Activated CD8-positive, alpha-beta T cell treated with anti-CD3 and anti-CD28 coated beads for 36 hours (primary cell): ENCODE measurements around the gene TTC23L. TPM values are rescaled to one million over a fixed set of nuclear protein-coding genes. Genes with fewer than 3 reads are reported as not detected.

ENCODE experiments used
- ATAC-seq: fragments of 200-7000 bp; cut with Tn5 transposase; one replicate; pipeline ENCODE4 v1.10.0; 2021; ENCODE audit warnings: mild to moderate bottlenecking, moderate library complexity
- CTCF ChIA-PET: fragments of 350-600 bp; sonication (Branson Sonifier 250); formaldehyde crosslinking; loops from one replicate; lab custom pipeline; 2021; ENCODE audit warnings: antibody characterized with exemption; lab: Charles Lee
- POLR2A ChIA-PET: fragments of 350-600 bp; sonication (Branson Sonifier 250); formaldehyde crosslinking; loops from one replicate; lab custom pipeline; 2021; ENCODE audit warnings: antibody characterized with exemption; lab: Charles Lee
- DNase-seq: peaks from one replicate; pipeline ENCODE4 v3.0.0-alpha.2; 2020
- H3K27ac Mint-ChIP-seq: one replicate; pipeline ENCODE4 v1.8.0; 2021; ENCODE audit warnings: mild to moderate bottlenecking, mixed read lengths
- H3K27me3 Mint-ChIP-seq: one replicate; pipeline ENCODE4 v1.8.0; 2021; ENCODE audit warnings: mixed read lengths
- H3K36me3 Mint-ChIP-seq: one replicate; pipeline ENCODE4 v1.8.0; 2021; ENCODE audit warnings: low read depth, mixed read lengths
- H3K4me1 Mint-ChIP-seq: one replicate; pipeline ENCODE4 v1.8.0; 2021; ENCODE audit warnings: low read depth, mixed read lengths
- H3K4me3 Mint-ChIP-seq: one replicate; pipeline ENCODE4 v1.8.0; 2021; ENCODE audit warnings: mild to moderate bottlenecking, moderate library complexity, mixed read lengths
- H3K9me3 Mint-ChIP-seq: one replicate; pipeline ENCODE4 v1.8.0; 2021; ENCODE audit warnings: mixed read lengths
- CTCF ChIP-seq: fragments of 200-600 bp; IDR thresholded peaks from one replicate; pipeline ENCODE4 v1.8.0; 2022; ENCODE audit warnings: antibody characterized with exemption, mild to moderate bottlenecking
- intact Hi-C: fragments of 100-400 bp; cut with micrococcal nuclease; formaldehyde crosslinking; loops from one replicate; pipeline ENCODE4 v1.10.0; 2022
- total RNA-seq, 2 experiments: library from RNA; stranded (reverse); gene quantifications; one replicate each; pipeline ENCODE4 v1.2.3, GENCODE V29; 2021

The TTC23L gene, protein sequence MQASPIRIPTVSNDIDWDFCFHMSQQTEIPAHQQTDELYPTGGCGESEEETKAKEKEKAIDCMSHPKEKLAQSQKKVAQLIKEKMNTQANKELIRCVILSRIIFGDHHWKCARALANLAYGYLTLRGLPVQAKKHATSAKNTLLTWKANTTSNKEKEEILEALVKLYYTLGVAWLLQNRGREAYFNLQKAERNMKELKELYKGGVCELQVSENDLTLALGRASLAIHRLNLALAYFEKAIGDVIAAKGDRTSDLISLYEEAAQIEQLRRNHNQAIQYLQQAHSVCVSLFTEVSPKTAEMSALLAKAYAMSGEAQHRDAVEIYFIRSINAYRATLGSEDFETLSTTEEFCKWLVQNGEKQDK
- total RNA-seq: under 1 TPM; 0.22 to 0.41 TPM

DNA sequence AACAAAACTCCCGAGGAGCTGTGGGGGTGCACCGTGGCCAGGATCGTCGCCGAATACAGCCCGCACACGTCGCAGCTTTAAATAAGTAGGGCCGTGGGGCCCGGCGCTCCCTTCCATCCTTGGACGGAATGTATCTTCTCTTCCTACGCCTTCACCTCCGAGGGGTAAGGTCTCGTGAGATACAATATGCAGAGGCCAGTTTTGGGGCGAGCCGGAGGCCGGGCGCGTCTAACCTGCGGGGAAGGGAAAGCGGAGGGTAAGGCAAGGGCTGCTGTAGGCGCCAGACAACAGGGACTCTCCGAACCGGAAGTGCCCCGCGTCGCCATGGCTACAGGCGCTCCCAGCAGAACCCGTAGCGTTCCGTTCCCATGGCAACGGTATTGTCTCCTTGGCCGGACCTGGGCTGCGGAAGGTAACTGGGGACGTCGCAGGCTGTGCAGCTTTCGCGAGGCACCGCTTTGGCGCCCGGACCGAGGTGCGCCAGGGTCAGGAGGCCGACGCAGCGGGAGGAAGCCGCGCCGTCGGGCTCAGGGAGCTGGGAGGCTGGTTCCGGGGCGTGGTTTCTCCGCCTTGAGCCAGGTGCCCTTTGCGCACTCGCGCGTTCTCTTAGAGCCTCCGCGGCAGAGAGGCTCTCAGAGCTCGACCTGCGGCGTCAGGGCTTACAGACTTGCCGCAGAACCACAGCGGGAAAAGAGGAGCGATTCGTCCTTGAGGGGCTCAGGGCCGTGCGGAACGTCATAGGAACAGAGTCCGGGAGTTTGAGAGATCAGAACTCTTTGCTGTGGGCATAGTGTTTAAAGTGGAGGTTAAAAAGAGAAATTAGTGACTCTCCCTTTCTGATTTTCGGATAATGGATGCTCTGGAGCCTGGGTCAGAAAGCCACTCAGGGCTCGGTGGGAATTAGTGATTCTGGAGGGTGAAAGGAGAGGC lies at the start of gene TTC23L:
Gene TTC23L, plus strand, starts transcription at position 380 of the 930 bp plus-strand sequence. CDS start 1,508 bp downstream, outside the sequence.
- Mint-ChIP-seq H3K4me3 (peak within 1 kb of the TSS; percentile 78), H3K27me3 (no peaks in the 10 kb centered on the region), H3K27ac (peak within 1 kb of the TSS; percentile 87), H3K9me3 (no peaks in the 10 kb centered on the region), H3K36me3 (no peaks in the 10 kb centered on the region), H3K4me1 (peaks cover 11% of the 10 kb centered on the region)
- intact Hi-C loops: no loop called here
- ChIA-PET CTCF (interaction anchor here (0.9 to 2.4 kb wide), 8 partner anchors 10 to 353 kb away, joined by 3 to 7 read pairs (median 3); no protein-coding TSS in a partner anchor), POLR2A (interaction anchor here (0.6 to 1.5 kb wide), 5 partner anchors 65 to 113 kb away, joined by 3 to 7 read pairs (median 3); partner anchors contain the start of genes BRIX1 and RAD1)
- peak; percentile 95 for ATAC-seq
- TF ChIP-seq CTCF: no peak
- DNase-seq: peak; percentile 94

- ATAC-seq (no peak), DNase-seq (no peak)
- CTCF ChIA-PET: interaction anchor here (1.1 kb wide), 1 partner anchor 109 kb away, joined by 4 read pairs; no protein-coding TSS in a partner anchor
- intact Hi-C loops: no loop called here
- TF ChIP-seq CTCF: no peak
- no peak overlapping the region for H3K4me3 Mint-ChIP-seq
- no peak overlapping the region for H3K27ac Mint-ChIP-seq
- no peaks in the 10 kb centered on the region for H3K36me3 Mint-ChIP-seq
- POLR2A ChIA-PET: interaction anchor here (0.6 kb wide), 1 partner anchor 1115 kb away, joined by 3 read pairs; no protein-coding TSS in a partner anchor
- no peaks in the 10 kb centered on the region for H3K9me3 Mint-ChIP-seq
- peaks cover 4% of the 10 kb centered on the region for H3K27me3 Mint-ChIP-seq
- no peaks in the 10 kb centered on the region for H3K4me1 Mint-ChIP-seq
These were observed 49.3 kb upstream of the TTC23L start for GRCh38 chr5:34789639-34790038.

GRCh38 chr5:34790069-34790468 lies 48.9 kb upstream of the TTC23L start:
- TF ChIP-seq CTCF: no peak
- Mint-ChIP-seq H3K27ac (no peak overlapping the region), H3K36me3 (no peaks in the 10 kb centered on the region), H3K4me3 (no peak overlapping the region), H3K9me3 (no peaks in the 10 kb centered on the region), H3K27me3 (peaks cover 4% of the 10 kb centered on the region), H3K4me1 (no peaks in the 10 kb centered on the region)
- DNase-seq: no peak
- ChIA-PET POLR2A (interaction anchor here (0.6 kb wide), 1 partner anchor 1114 kb away, joined by 3 read pairs; no protein-coding TSS in a partner anchor), CTCF (interaction anchor here (1.1 kb wide), 1 partner anchor 109 kb away, joined by 4 read pairs; no protein-coding TSS in a partner anchor)
- ATAC-seq: no peak
- intact Hi-C loops: no loop called here

- Mint-ChIP-seq H3K27ac (no peak overlapping the region), H3K27me3 (no peaks in the 10 kb centered on the region), H3K4me1 (no peaks in the 10 kb centered on the region), H3K36me3 (no peaks in the 10 kb centered on the region), H3K9me3 (no peaks in the 10 kb centered on the region), H3K4me3 (no peak overlapping the region)
- ChIA-PET CTCF (no interaction called here), POLR2A (no interaction called here)
- ATAC-seq (no peak), DNase-seq (no peak)
- intact Hi-C loops: no loop called here
- no peak for TF ChIP-seq CTCF
These were observed 47.2 kb upstream of the TTC23L start for GRCh38 chr5:34791761-34792244.
